Measurements from ENCODE around the gene ZBTB20. TPM values are rescaled to one million over a fixed set of nuclear protein-coding genes. Genes with fewer than 3 reads are reported as not detected.
A peak's percentile ranks its signal among the peaks of the same experiment; 100 is the strongest.

ZBTB20 gene
- total RNA-seq, 4 donors from 2014 or later = 46.1 to 102 (median 81.9) TPM

GRCh38 chr3:114639171-114639570, 507.9 kb downstream of the ZBTB20 start:
- DNase-seq (ENCODE audit: low spot score) (no peak), ATAC-seq (ENCODE audit: low FRiP score) (no peak)
- TF ChIP-seq, protein P1, sequence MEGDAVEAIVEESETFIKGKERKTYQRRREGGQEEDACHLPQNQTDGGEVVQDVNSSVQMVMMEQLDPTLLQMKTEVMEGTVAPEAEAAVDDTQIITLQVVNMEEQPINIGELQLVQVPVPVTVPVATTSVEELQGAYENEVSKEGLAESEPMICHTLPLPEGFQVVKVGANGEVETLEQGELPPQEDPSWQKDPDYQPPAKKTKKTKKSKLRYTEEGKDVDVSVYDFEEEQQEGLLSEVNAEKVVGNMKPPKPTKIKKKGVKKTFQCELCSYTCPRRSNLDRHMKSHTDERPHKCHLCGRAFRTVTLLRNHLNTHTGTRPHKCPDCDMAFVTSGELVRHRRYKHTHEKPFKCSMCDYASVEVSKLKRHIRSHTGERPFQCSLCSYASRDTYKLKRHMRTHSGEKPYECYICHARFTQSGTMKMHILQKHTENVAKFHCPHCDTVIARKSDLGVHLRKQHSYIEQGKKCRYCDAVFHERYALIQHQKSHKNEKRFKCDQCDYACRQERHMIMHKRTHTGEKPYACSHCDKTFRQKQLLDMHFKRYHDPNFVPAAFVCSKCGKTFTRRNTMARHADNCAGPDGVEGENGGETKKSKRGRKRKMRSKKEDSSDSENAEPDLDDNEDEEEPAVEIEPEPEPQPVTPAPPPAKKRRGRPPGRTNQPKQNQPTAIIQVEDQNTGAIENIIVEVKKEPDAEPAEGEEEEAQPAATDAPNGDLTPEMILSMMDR (IDR thresholded peaks at IDR 0.05) = no peak

- TF ChIP-seq, protein P1 (IDR thresholded peaks at IDR 0.05) = no peak
- ATAC-seq (ENCODE audit: low FRiP score) = no peak
These were observed 511.2 kb downstream of the ZBTB20 start for GRCh38 chr3:114635878-114636277.

DNA sequence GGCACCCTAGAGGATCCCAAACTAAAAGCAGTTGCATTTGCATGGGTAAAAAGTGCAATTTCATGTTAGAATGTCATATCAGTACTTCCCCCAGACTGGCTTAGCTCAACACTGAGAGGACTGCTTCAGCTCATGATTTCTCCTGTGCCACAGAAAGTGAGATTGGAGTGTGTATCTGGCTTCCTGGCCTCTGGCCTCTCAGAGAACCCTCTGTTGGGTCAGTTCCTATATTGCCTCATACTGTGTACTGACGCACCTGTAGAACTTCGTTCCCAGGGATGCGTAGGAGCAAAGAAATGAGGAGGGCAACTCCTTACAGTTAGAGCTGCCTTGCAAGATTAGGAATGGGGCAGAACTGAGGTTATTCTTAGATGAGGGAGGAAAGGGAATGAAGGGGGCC, 512.5 kb downstream of the ZBTB20 start:
- DNase-seq (ENCODE audit: low spot score) (no peak), ATAC-seq (ENCODE audit: low FRiP score) (no peak)
- TF ChIP-seq, protein P1 (IDR thresholded peaks at IDR 0.05) = no peak

More at GRCh38 chr3:114635878-114636277, 511.2 kb downstream of the ZBTB20 start:
- DNase-seq (ENCODE audit: low spot score) = no peak

DNA sequence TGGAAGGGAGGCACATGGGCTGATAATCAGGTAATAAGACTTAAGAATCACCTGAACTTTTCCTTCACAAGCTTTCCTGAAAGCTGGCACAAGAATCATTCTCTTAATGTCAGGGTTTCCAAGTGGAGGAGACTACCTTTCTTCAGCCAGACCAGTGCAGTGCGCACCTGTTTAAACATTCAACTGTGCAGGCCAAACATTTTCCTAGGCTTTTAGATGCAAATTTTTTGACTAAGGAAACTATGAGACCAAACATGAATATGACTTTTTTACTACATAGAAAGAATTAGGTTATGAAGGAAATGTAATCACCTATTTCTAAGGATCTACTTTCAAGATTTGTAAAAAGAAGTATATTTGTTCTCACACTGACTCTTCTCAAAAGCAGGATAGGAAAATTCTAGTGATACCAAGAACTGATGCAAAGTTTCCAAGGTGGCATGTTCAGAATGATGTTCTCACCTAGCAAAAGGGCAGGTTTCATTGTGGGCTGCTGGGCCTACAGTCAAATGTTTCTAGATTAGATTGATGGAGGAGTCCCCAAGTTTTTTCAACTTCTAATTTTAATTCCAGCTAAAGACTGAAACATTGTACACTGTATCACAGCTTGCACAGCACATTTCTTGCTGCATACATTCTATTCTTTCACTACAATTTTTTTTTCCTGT, 514.2 kb downstream of the ZBTB20 start:
- ATAC-seq (ENCODE audit: low FRiP score) = no peak
- DNase-seq (ENCODE audit: low spot score) = no peak
- TF ChIP-seq, protein P1 (IDR thresholded peaks at IDR 0.05) = no peak

DNA sequence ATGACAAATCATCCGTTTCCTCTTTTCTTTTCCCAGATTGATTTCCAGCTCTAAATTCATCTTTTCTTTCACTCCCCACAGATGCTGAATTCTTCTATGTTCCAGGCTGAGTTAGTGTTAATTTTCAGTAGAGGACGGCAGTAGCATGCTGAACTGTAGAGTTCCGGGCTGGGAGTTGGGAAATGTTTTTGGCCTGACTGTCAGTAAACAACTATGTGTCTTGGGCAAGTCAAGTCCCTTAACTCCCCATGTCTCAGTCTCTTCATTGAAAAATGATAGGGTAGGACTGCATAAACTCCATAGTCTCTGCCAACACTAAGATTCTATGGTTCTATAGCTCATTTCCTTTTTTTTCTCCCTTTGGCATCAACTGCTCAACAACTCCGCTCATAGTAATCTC, 519.3 kb downstream of the ZBTB20 start:
- TF ChIP-seq, protein P1 (IDR thresholded peaks at IDR 0.05) = no peak
- DNase-seq (ENCODE audit: low spot score) (no peak), ATAC-seq (ENCODE audit: low FRiP score) (peak; percentile 27)

- DNase-seq (ENCODE audit: low spot score) (no peak), ATAC-seq (ENCODE audit: low FRiP score) (no peak)
- TF ChIP-seq, protein P1 (IDR thresholded peaks at IDR 0.05) = no peak
These were observed 520.3 kb downstream of the ZBTB20 start for GRCh38 chr3:114626751-114627150.

- ATAC-seq (ENCODE audit: low FRiP score) (peak; percentile 98), DNase-seq (ENCODE audit: low spot score) (peak; percentile 89)
- TF ChIP-seq, protein P1 (IDR thresholded peaks at IDR 0.05) = no peak
These were observed 522.4 kb downstream of the ZBTB20 start for GRCh38 chr3:114624571-114625181.

All from omental fat pad (tissue), 4 donors.